ENCODE results near the gene MINK1. TPM values are rescaled to one million over a fixed set of nuclear protein-coding genes. Genes with fewer than 3 reads are reported as not detected.
"Not testable (repeated sequence)": the region's sequence is repeated elsewhere in the genome, so short reads cannot be mapped to it uniquely, and the experiment has no call there.

Gene MINK1
- total RNA-seq, 1 experiment from 2014 or later = 28.7 TPM

DNA sequence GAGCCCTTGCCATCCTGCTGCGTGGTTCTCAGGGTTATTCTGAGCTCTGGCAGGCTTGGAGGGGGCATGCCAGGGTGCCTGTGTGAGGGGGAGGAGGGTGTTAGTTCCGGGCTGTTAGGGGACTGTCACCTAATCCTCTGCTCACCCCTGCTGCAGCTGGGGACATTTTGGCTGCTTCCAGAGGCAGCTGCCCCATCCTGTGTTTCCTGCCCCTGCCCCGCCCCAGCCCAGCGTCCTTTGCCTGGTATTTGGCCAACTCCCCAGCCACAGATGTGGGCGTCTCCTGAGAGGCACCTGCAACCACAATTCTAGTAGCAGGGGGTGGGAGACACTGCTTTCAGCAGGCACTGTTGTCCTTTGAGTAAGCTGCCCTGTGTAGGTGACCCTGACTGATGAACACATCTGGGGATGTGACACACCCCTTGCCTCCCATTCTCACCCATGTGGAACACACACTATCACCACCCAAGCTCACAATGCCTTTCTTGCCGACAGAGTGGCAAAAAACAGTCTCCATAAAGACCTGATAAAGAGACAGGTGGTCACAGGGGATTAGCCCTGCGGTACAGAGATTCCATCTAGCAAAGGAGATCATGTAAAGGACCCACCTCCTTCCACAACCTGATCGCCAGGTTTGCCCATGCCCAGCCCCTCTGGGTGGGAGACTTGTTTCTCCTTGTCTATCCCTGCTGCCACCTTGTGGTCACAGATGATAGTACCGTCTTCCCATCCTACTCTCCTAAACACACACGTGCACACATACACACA is 70.1 kb downstream of the MINK1 start, which contains the start of gene CHRNE:
TSS of gene CHRNE (minus strand) at position 48 of the 768 bp plus-strand sequence. CDS start at position 13, 35 bp downstream.
- Histone ChIP-seq H3K9me2 (replicated peaks; ENCODE audit: insufficient read depth, low read length) (no peaks in the 10 kb centered on the region), H3K4me1 (ENCODE audit: low read length) (peaks cover 8% of the 10 kb centered on the region), H3K79me2 (ENCODE audit: low read length) (no peaks in the 10 kb centered on the region), H3K9me3 (ENCODE audit: low read length) (no peaks in the 10 kb centered on the region), H3K27ac (ENCODE audit: low read length) (no peak within 1 kb of the TSS), H3K4me2 (ENCODE audit: low read depth, low read length, poor library complexity, severe bottlenecking) (no peak within 1 kb of the TSS), H3K4me3 (ENCODE audit: low read length) (no peak within 1 kb of the TSS), H3K9ac (ENCODE audit: low read length) (no peak within 1 kb of the TSS), H3K36me3 (ENCODE audit: insufficient read depth, low read length) (no peaks in the 10 kb centered on the region; the same call in 1 of the 2 replicates), H3K27me3 (ENCODE audit: low read length) (no peaks in the 10 kb centered on the region), H4K20me1 (ENCODE audit: insufficient read depth, low read depth, low read length) (0 out of 2 replicates have a peak, but pooled peaks cover 5% of the 10 kb centered on the region), H2AFZ (ENCODE audit: low read length) (no peak within 1 kb of the TSS)
- DNase-seq = peak; percentile 89

DNA sequence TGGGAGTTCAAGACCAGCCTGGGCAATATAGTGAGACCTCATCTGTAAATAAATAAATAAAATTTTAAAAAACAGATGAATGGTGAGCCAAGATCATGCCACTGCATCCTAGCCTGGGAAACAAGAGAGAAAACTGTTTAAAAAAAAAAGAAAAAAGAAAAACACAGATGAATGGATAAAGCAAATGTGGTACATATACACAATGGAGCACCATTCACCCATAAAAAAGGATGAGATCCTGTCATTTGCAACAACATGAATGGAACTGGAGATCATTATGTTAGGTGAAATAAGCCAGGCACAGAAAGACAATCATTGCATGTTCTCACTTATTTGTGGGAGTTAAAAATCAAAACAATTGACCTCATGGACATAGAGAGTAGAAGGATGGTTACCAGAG is 73.5 kb downstream of the MINK1 start:
- H3K4me1 ChIP-seq (ENCODE audit: low read length) = peaks cover 10% of the 10 kb centered on the region
- not testable (repeated sequence) for H3K27ac ChIP-seq (ENCODE audit: low read length); H3K9ac ChIP-seq (ENCODE audit: low read length); DNase-seq; H3K36me3 ChIP-seq (ENCODE audit: insufficient read depth, low read length); H2AFZ ChIP-seq (ENCODE audit: low read length); H3K79me2 ChIP-seq (ENCODE audit: low read length); H3K4me3 ChIP-seq (ENCODE audit: low read length); H4K20me1 ChIP-seq (ENCODE audit: insufficient read depth, low read depth, low read length); H3K4me2 ChIP-seq (ENCODE audit: low read depth, low read length, poor library complexity, severe bottlenecking); H3K27me3 ChIP-seq (ENCODE audit: low read length); H3K9me3 ChIP-seq (ENCODE audit: low read length); H3K9me2 ChIP-seq (replicated peaks; ENCODE audit: insufficient read depth, low read length)

DNA sequence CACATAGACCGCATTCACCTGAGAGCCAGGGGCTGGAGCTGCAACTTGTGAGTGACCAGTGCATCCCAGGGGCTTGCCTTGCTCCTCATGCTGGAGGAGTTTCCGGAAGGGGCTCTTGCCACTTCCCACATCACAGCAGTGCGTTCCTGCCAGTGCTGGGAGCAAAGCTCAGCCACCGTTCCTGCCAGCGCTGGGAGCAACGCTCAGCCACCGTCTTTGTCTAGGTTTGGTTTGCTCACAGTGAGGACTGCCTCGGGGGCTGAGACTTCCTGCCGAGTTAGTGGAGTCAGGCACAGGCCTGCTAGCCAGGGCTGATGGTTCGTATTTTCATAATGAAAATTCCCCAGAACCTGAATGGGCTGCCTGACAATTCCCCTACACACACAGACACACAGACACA is 75.2 kb downstream of the MINK1 start:
- no peak for DNase-seq
- no peak overlapping the region for H3K4me3 ChIP-seq (ENCODE audit: low read length)
- H3K27me3 ChIP-seq (ENCODE audit: low read length) = no peaks in the 10 kb centered on the region
- H3K9me3 ChIP-seq (ENCODE audit: low read length) = no peaks in the 10 kb centered on the region
- H4K20me1 ChIP-seq (ENCODE audit: insufficient read depth, low read depth, low read length) = no peaks in the 10 kb centered on the region
- no peaks in the 10 kb centered on the region for H3K9me2 ChIP-seq (replicated peaks; ENCODE audit: insufficient read depth, low read length)
- no peaks in the 10 kb centered on the region for H3K79me2 ChIP-seq (ENCODE audit: low read length)
- peaks cover 5% of the 10 kb centered on the region for H3K4me1 ChIP-seq (ENCODE audit: low read length)
- H3K9ac ChIP-seq (ENCODE audit: low read length) = no peak overlapping the region
- no peak overlapping the region for H3K27ac ChIP-seq (ENCODE audit: low read length)
- no peak overlapping the region for H3K4me2 ChIP-seq (ENCODE audit: low read depth, low read length, poor library complexity, severe bottlenecking)
- H3K36me3 ChIP-seq (ENCODE audit: insufficient read depth, low read length) = no peaks in the 10 kb centered on the region
- H2AFZ ChIP-seq (ENCODE audit: low read length) = no peak overlapping the region

DNA sequence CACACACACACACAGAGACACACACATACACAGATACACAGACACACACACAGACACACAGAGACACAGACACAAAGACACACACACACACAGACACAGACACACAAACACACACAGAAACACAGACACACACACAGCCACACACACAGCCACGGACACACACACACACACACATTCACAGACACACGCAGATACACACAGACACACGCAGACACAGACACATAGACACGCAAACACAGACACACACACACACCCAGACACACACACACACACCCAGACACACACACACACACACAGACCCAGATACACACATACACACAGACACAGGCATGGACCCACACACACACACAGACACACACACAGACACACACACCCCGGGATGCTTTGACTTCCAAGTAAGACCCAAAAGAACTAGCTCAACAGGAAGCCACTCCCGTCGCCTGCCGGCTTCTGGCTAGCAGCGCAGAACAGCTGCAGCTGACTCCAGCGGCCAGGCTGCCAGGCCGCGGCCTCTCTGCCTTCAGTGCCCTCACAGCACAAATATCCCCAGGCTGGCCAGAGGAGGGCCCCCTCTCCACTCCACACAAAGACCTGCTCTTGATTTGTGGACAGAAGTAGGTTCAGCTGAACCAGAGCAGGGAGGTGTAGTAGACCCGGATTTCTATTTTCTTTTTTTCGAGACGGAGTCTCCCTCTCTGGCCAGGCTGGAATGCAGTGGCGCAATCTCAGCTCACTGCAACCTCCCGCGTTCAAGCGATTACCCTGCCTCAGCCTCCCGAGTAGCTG is 75.8 kb downstream of the MINK1 start:
- Histone ChIP-seq H3K4me2 (ENCODE audit: low read depth, low read length, poor library complexity, severe bottlenecking) (no peak overlapping the region), H3K27me3 (ENCODE audit: low read length) (no peaks in the 10 kb centered on the region), H3K79me2 (ENCODE audit: low read length) (no peaks in the 10 kb centered on the region), H4K20me1 (ENCODE audit: insufficient read depth, low read depth, low read length) (no peaks in the 10 kb centered on the region), H3K9me2 (replicated peaks; ENCODE audit: insufficient read depth, low read length) (no peaks in the 10 kb centered on the region), H3K4me1 (ENCODE audit: low read length) (0 out of 2 replicates have a peak, but pooled peaks cover 2% of the 10 kb centered on the region), H2AFZ (ENCODE audit: low read length) (no peak overlapping the region), H3K4me3 (ENCODE audit: low read length) (no peak overlapping the region), H3K9ac (ENCODE audit: low read length) (no peak overlapping the region), H3K36me3 (ENCODE audit: insufficient read depth, low read length) (no peaks in the 10 kb centered on the region), H3K27ac (ENCODE audit: low read length) (no peak overlapping the region), H3K9me3 (ENCODE audit: low read length) (no peaks in the 10 kb centered on the region)
- peak; percentile 88 for DNase-seq

DNA sequence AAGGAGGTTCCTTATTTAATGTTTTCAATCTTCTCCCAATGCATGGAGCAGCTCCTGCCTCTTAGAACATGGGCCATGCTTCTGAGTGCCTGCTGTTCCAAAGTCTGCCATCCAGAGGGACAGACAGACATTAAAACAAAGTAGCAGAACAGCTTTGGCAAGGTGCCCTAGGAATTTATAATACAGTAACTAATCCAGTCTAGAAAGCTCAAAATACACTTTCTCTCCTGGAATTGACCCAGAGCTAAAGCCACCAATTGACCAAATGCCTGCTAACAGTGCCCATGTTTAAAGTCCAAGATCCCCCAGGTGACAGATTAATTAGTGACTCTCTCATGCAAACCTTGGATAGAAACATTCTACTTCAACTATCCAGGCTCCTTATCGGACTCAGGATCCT is 80.9 kb downstream of the MINK1 start:
- H2AFZ ChIP-seq (ENCODE audit: low read length) = no peak overlapping the region
- DNase-seq = no peak

DNA sequence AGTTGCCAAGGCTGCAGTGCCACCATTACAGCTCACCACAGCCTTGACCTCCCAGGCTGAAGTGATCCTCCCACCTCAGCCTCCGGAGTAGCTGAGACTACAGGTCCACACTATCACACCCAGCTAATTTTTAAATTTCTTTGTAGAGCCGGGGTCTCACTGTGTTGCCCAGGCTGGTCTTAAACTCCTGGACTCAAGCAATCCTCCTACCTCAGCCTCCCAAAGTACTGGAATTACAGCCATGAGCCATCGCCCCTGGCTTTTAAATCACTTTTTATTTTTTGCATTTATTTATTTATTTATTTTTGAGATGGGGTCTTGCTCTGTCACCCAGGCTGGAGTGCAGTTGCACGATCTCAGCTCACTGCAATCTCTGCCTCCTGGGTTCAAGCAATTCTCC is 81.4 kb downstream of the MINK1 start:
- H3K4me3 ChIP-seq (ENCODE audit: low read length); H4K20me1 ChIP-seq (ENCODE audit: insufficient read depth, low read depth, low read length); H3K9me3 ChIP-seq (ENCODE audit: low read length); H3K79me2 ChIP-seq (ENCODE audit: low read length); H3K9me2 ChIP-seq (replicated peaks; ENCODE audit: insufficient read depth, low read length); H2AFZ ChIP-seq (ENCODE audit: low read length); DNase-seq; H3K27me3 ChIP-seq (ENCODE audit: low read length); H3K9ac ChIP-seq (ENCODE audit: low read length); H3K4me1 ChIP-seq (ENCODE audit: low read length); H3K27ac ChIP-seq (ENCODE audit: low read length); H3K36me3 ChIP-seq (ENCODE audit: insufficient read depth, low read length); H3K4me2 ChIP-seq (ENCODE audit: low read depth, low read length, poor library complexity, severe bottlenecking): not testable (repeated sequence)

More for the DNA sequence above, 80.9 kb downstream of the MINK1 start:
- Histone ChIP-seq H3K27ac (ENCODE audit: low read length) (no peak overlapping the region), H3K9me2 (replicated peaks; ENCODE audit: insufficient read depth, low read length) (no peaks in the 10 kb centered on the region), H3K36me3 (ENCODE audit: insufficient read depth, low read length) (no peaks in the 10 kb centered on the region), H3K4me2 (ENCODE audit: low read depth, low read length, poor library complexity, severe bottlenecking) (no peak overlapping the region), H4K20me1 (ENCODE audit: insufficient read depth, low read depth, low read length) (no peaks in the 10 kb centered on the region), H3K79me2 (ENCODE audit: low read length) (no peaks in the 10 kb centered on the region), H3K4me1 (ENCODE audit: low read length) (0 out of 2 replicates have a peak, but pooled peaks cover under 1% of the 10 kb centered on the region), H3K4me3 (ENCODE audit: low read length) (no peak overlapping the region), H3K27me3 (ENCODE audit: low read length) (no peaks in the 10 kb centered on the region), H3K9me3 (ENCODE audit: low read length) (no peaks in the 10 kb centered on the region), H3K9ac (ENCODE audit: low read length) (no peak overlapping the region)

DNA sequence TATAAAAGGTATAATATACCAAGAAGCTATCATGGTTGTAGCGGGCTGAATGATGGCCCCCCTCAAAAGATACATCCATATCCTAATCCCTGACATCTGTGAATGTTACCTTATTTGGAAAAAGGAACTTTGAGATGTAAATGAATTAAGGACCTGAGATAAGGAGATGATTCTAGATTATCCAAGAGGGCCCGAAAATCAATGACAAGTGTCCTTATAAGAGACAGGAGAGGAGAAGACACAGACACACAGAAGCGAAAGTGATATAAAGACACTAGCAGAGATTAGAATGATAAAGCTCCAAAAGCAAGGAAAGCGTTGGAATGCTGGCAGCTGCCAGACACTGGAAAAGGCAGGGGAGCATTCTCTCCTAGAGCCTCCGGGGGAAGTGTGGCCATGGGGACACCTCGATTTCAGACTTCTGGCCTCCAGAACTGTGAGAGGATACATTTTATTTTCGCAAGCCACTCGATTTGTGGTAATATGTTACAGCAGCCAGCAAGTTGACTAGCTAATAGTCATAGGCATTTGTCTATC is 86.4 kb downstream of the MINK1 start:
- Histone ChIP-seq H3K4me2 (ENCODE audit: low read depth, low read length, poor library complexity, severe bottlenecking) (no peak overlapping the region), H2AFZ (ENCODE audit: low read length) (no peak overlapping the region), H3K27me3 (ENCODE audit: low read length) (no peaks in the 10 kb centered on the region), H3K4me1 (ENCODE audit: low read length) (no peaks in the 10 kb centered on the region), H3K36me3 (ENCODE audit: insufficient read depth, low read length) (no peaks in the 10 kb centered on the region), H4K20me1 (ENCODE audit: insufficient read depth, low read depth, low read length) (no peaks in the 10 kb centered on the region), H3K9ac (ENCODE audit: low read length) (no peak overlapping the region), H3K4me3 (ENCODE audit: low read length) (no peak overlapping the region), H3K9me3 (ENCODE audit: low read length) (no peaks in the 10 kb centered on the region), H3K79me2 (ENCODE audit: low read length) (no peaks in the 10 kb centered on the region), H3K27ac (ENCODE audit: low read length) (no peak overlapping the region), H3K9me2 (replicated peaks; ENCODE audit: insufficient read depth, low read length) (no peaks in the 10 kb centered on the region)
- no peak for DNase-seq

DNA sequence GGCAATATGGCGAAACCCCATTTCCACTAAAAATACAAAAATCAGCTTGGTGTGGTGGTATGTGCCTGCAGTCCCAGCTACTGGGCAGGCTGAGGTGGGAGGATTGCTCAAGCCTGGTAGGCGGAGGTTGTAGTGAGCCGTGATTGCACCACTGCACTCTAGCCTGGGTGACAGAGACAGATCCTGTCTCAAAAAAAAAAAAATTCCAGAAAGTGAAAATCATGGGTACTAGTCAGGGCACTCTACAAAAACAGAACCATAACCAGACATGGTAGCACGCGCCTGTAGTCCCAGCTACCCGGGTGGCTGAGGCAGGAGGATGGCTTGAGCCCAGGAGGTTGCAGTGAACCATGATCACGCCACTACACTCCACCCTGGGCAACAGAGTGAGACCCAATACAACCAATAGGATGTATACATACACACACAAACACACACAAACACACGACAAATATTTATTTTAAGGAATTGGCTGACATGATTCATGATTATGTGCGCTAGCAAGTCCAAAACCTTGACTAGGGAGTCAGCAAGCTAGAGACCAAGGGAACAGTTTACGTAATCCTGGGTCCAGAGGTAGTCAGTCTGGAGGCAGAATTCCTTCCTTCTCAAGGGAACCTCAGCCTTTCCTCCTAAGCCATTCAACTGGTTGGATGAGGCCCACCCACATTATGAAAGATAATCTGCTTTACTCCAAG is 87.4 kb downstream of the MINK1 start:
- Histone ChIP-seq H3K27me3 (ENCODE audit: low read length) (no peaks in the 10 kb centered on the region), H4K20me1 (ENCODE audit: insufficient read depth, low read depth, low read length) (no peaks in the 10 kb centered on the region), H3K27ac (ENCODE audit: low read length) (no peak overlapping the region), H3K9me2 (replicated peaks; ENCODE audit: insufficient read depth, low read length) (no peaks in the 10 kb centered on the region), H3K9me3 (ENCODE audit: low read length) (no peaks in the 10 kb centered on the region), H3K79me2 (ENCODE audit: low read length) (no peaks in the 10 kb centered on the region), H3K4me1 (ENCODE audit: low read length) (no peaks in the 10 kb centered on the region), H3K4me2 (ENCODE audit: low read depth, low read length, poor library complexity, severe bottlenecking) (no peak overlapping the region), H2AFZ (ENCODE audit: low read length) (no peak overlapping the region), H3K4me3 (ENCODE audit: low read length) (no peak overlapping the region), H3K9ac (ENCODE audit: low read length) (no peak overlapping the region), H3K36me3 (ENCODE audit: insufficient read depth, low read length) (no peaks in the 10 kb centered on the region)
- DNase-seq = no peak

Measured in Karpas-422 (cell line).